ENCODE measurements around the gene PAQR9. TPM values are rescaled to one million over a fixed set of nuclear protein-coding genes. Genes with fewer than 3 reads are reported as not detected.

PAQR9 gene
- polyA plus RNA-seq, 1 of the 3 experiments (the other 2 are of a cell fraction) = 0.16 TPM

GRCh38 chr3:143001369-143002082 lies 38.1 kb upstream of the PAQR9 start, which contains the start of gene U2SURP:
U2SURP (plus strand) TSS chr3:143001570; CDS start chr3:143001629, 59 bp downstream.
- peak within 1 kb of the TSS; percentile 96 to 97 for H3K4me3 ChIP-seq (ENCODE audit: low read depth in 2 of 2, low read length in 1 of 2)
- POLR2A ChIA-PET = interaction anchor here (1.2 to 1.9 kb wide), 5 partner anchors 28 to 423 kb away, joined by 3 to 17 read pairs (median 4); partner anchors contain the start of genes ATR and TRPC1
- H3K27ac ChIP-seq (ENCODE audit: low read depth in 2 of 2, low read length in 1 of 2) = peak within 1 kb of the TSS; percentile 93 to 96
- no peaks in the 10 kb centered on the region for H3K9me3 ChIP-seq
- H3K4me1 ChIP-seq (ENCODE audit: control insufficient read depth in 1 of 2, insufficient read depth in 2 of 2, low read depth in 1 of 2, low read length in 1 of 2) = peaks cover 11 to 16% of the 10 kb centered on the region in 2 experiments; a peak in 3 of 4 replicates
- peaks cover 15% of the 10 kb centered on the region for H3F3A ChIP-seq (replicated peaks; ENCODE audit: insufficient read depth)
- H3K79me2 ChIP-seq (ENCODE audit: insufficient read depth) = peaks cover 66% of the 10 kb centered on the region
- no peaks in the 10 kb centered on the region for H3K36me3 ChIP-seq (replicated peaks in 1 of 2; ENCODE audit: control insufficient read depth in 1 of 2, insufficient read depth in 2 of 2, low read length in 1 of 2)
- peak within 1 kb of the TSS; percentile 89 for H3K9ac ChIP-seq
- H4K20me1 ChIP-seq (ENCODE audit: insufficient read depth) = peaks cover 27% of the 10 kb centered on the region
- peak within 1 kb of the TSS; percentile 83 for H2AFZ ChIP-seq (ENCODE audit: low read depth)
- peak within 1 kb of the TSS; percentile 90 for H3K4me2 ChIP-seq
- H3K27me3 ChIP-seq (ENCODE audit: insufficient read depth) = no peaks in the 10 kb centered on the region
- H3K9me2 ChIP-seq = no peaks in the 10 kb centered on the region
- WGBS (ENCODE audit: low lambda C conversion rate) = 2% methylated on average over 20 of the region's 55 CpGs
- DNase-seq = peak; percentile 91
- CTCF ChIA-PET = interaction anchor here (0.8 to 2.1 kb wide), 9 partner anchors 10 to 423 kb away, joined by 3 to 9 read pairs (median 5); partner anchors contain the start of gene ATR
- TF ChIP-seq POLR2AphosphoS5 (IDR thresholded peaks at IDR 0.05; ENCODE audit: low read depth, low read length) = peak; percentile 96
- peak; percentile 92 for TF ChIP-seq USF2 (IDR thresholded peaks at IDR 0.05; ENCODE audit: borderline replicate concordance, low read depth, low read length)
- TF ChIP-seq ELF1 (IDR thresholded peaks at IDR 0.05) = peak; percentile 78
- no peak for TF ChIP-seq RXRA (IDR thresholded peaks at IDR 0.05; ENCODE audit: borderline replicate concordance, low read depth)
- TF ChIP-seq CTCF (IDR thresholded peaks at IDR 0.05) = no peak
- 0 out of 2 replicates have a peak, but pooled peaks have one; percentile 31 for TF ChIP-seq JUND (IDR thresholded peaks at IDR 0.05)
- peak; percentile 64; the same call in 1 of the 2 replicates for TF ChIP-seq RCOR1 (IDR thresholded peaks at IDR 0.05; ENCODE audit: low read length)
- no peak; the same call in 1 of the 2 replicates for TF ChIP-seq NFIC (IDR thresholded peaks at IDR 0.05; ENCODE audit: borderline replicate concordance)
- peak in 1 of 2 experiments; percentile 62; a peak in 1 of 4 replicates for TF ChIP-seq EP300 (IDR thresholded peaks at IDR 0.05; ENCODE audit: borderline replicate concordance in 1 of 2, low read depth in 1 of 2, low read length in 1 of 2)
- no peak for TF ChIP-seq GATA2 (CRISPR knock-in tag; IDR thresholded peaks at IDR 0.05)
- peak; percentile 92 for TF ChIP-seq TAF1 (IDR thresholded peaks at IDR 0.05; ENCODE audit: borderline replicate concordance, low read depth, low read length)
- TF ChIP-seq EZH2phosphoT487 (IDR thresholded peaks at IDR 0.05; ENCODE audit: borderline replicate concordance, low read depth) = no peak
- no peak for TF ChIP-seq RFX5 (IDR thresholded peaks at IDR 0.05; ENCODE audit: low read length)
- no peak for TF ChIP-seq SMC3 (IDR thresholded peaks at IDR 0.05; ENCODE audit: low read depth, low read length)
- TF ChIP-seq ZBTB33 (IDR thresholded peaks at IDR 0.05; ENCODE audit: borderline replicate concordance, low read depth) = peak; percentile 92
- peak; percentile 83 for TF ChIP-seq GABPA (IDR thresholded peaks at IDR 0.05; ENCODE audit: low read depth)
- TF ChIP-seq TEAD4 (IDR thresholded peaks at IDR 0.05; ENCODE audit: borderline replicate concordance, insufficient read depth) = 0 out of 2 replicates have a peak, but pooled peaks have one; percentile 47
- peak; percentile 98 for TF ChIP-seq YY1 (IDR thresholded peaks at IDR 0.05; ENCODE audit: low read depth)
- TF ChIP-seq REST (IDR thresholded peaks at IDR 0.05; ENCODE audit: low read depth, low read length) = peak; percentile 74; the same call in 1 of the 2 replicates
- TF ChIP-seq NRF1 (IDR thresholded peaks at IDR 0.05; ENCODE audit: low read depth, low read length) = no peak
- no peak for TF ChIP-seq FOXM1 (IDR thresholded peaks at IDR 0.05; ENCODE audit: low read depth)
- TF ChIP-seq IRF3 (IDR thresholded peaks at IDR 0.05; ENCODE audit: low read depth, low read length) = no peak
- peak; percentile 20; the same call in 1 of the 2 replicates for TF ChIP-seq FOSL2 (IDR thresholded peaks at IDR 0.05; ENCODE audit: borderline replicate concordance, low read depth)

Data from SK-N-SH (cell line).